IMR-90 (cell line): ENCODE measurements around the gene ARHGAP10. TPM values are rescaled to one million over a fixed set of nuclear protein-coding genes. Genes with fewer than 3 reads are reported as not detected.

Experiments
- ATAC-seq: fragments of 200-7000 bp; cut with Tn5 transposase; 2 replicates; pipeline ENCODE4 v1.9.1; 2020; ENCODE audit warnings: low read depth, mild to moderate bottlenecking, moderate library complexity
- BruUV-seq: library from RNA; stranded (reverse); fragments of 400-500 nt; replicated peaks from 2 replicates; lab custom pipeline; 2021; lab: Mats Ljungman, UMichigan
- CTCF ChIA-PET: fragments of 300-600 bp; formaldehyde crosslinking; extraction: SDS; loops from one replicate; lab custom pipeline; 2021; ENCODE audit warnings: antibody characterized with exemption; lab: Yijun Ruan, JAX
- POLR2A ChIA-PET: fragments of 300-600 bp; sonication (Branson Sonifier 250); formaldehyde crosslinking; loops from one replicate; lab custom pipeline; 2022; ENCODE audit warnings: antibody characterized with exemption; ENCODE audit not compliant: unreplicated experiment; lab: Charles Lee
- DNase-seq: peaks from one replicate; pipeline ENCODE4 v3.0.0; 2013
- H2AFZ ChIP-seq: replicated peaks from 2 replicates; pipeline ENCODE3; 2013; ENCODE audit warnings: low read length, mild to moderate bottlenecking; ENCODE audit not compliant: poor library complexity
- H2AK5ac ChIP-seq: 2 replicates; pipeline ENCODE4 v1.6.1; 2013; ENCODE audit warnings: low read depth, low read length, inconsistent platforms
- H2AK9ac ChIP-seq: replicated peaks from 2 replicates; pipeline ENCODE3; 2013; ENCODE audit warnings: mild to moderate bottlenecking, low read depth, low read length, moderate library complexity; ENCODE audit not compliant: poor library complexity
- H2BK120ac ChIP-seq: 2 replicates; pipeline ENCODE4 v1.6.1; 2013; ENCODE audit warnings: low read depth, low read length, inconsistent platforms
- H2BK15ac ChIP-seq: 3 replicates; pipeline ENCODE4 v1.6.1; 2013; ENCODE audit warnings: low read depth, low read length, inconsistent platforms
- H2BK20ac ChIP-seq: 2 replicates; pipeline ENCODE4 v1.6.1; 2013; ENCODE audit warnings: low read depth, mild to moderate bottlenecking, inconsistent platforms, low read length, moderate library complexity
- H2BK5ac ChIP-seq: 2 replicates; pipeline ENCODE4 v1.6.1; 2013; ENCODE audit warnings: mild to moderate bottlenecking, low read depth, low read length, inconsistent platforms; ENCODE audit not compliant: poor library complexity, severe bottlenecking
- H3K14ac ChIP-seq: replicated peaks from 2 replicates; pipeline ENCODE4 v1.6.1; 2013; ENCODE audit warnings: low read depth, low read length, inconsistent platforms
- H3K18ac ChIP-seq: 2 replicates; pipeline ENCODE4 v1.6.1; 2013; ENCODE audit warnings: low read depth, low read length, control low read depth
- H3K23ac ChIP-seq: 2 replicates; pipeline ENCODE4 v1.6.1; 2013; ENCODE audit warnings: low read depth, low read length, inconsistent platforms
- H3K27ac ChIP-seq: 2 replicates; pipeline ENCODE4 v1.5.1; 2013; ENCODE audit warnings: mild to moderate bottlenecking, control low read depth, low read length; ENCODE audit not compliant: insufficient read depth
- H3K27me3 ChIP-seq: 2 replicates; pipeline ENCODE4 v1.6.1; 2013; ENCODE audit warnings: low read length; ENCODE audit not compliant: control insufficient read depth, insufficient read depth
- H3K36me3 ChIP-seq: 2 replicates; pipeline ENCODE4 v1.6.1; 2013; ENCODE audit warnings: low read length, mixed read lengths; ENCODE audit not compliant: control insufficient read depth, insufficient read depth
- H3K4ac ChIP-seq: 2 replicates; pipeline ENCODE4 v1.6.1; 2013; ENCODE audit warnings: low read depth, low read length, inconsistent platforms
- H3K4me1 ChIP-seq: 2 replicates; pipeline ENCODE4 v1.6.1; 2013; ENCODE audit warnings: low read length, mixed read lengths; ENCODE audit not compliant: control insufficient read depth, insufficient read depth
- H3K4me2 ChIP-seq: 2 replicates; pipeline ENCODE4 v1.6.1; 2013; ENCODE audit warnings: low read depth, mild to moderate bottlenecking, control low read depth, low read length, moderate library complexity
- H3K4me3 ChIP-seq: 2 replicates; pipeline ENCODE4 v1.5.1; 2013; ENCODE audit warnings: low read depth, mild to moderate bottlenecking, control low read depth, low read length, moderate library complexity; ENCODE audit not compliant: insufficient read depth
- H3K56ac ChIP-seq: 2 replicates; pipeline ENCODE4 v1.6.1; 2013; ENCODE audit warnings: low read length, inconsistent platforms; ENCODE audit not compliant: insufficient read depth; ENCODE audit errors: extremely low read depth
- H3K79me1 ChIP-seq, 2 experiments: 2 replicates each; pipeline ENCODE4 v1.6.1; 2013; ENCODE audit warnings: low read length in 2 of 2, inconsistent platforms in 1 of 2, low read depth in 1 of 2
- H3K9ac ChIP-seq: 2 replicates; pipeline ENCODE4 v1.6.1; 2013; ENCODE audit warnings: low read depth, low read length, control low read depth
- H3K9me1 ChIP-seq: 2 replicates; pipeline ENCODE4 v1.6.1; 2013; ENCODE audit warnings: low read length, inconsistent platforms; ENCODE audit not compliant: insufficient read depth
- H3K9me3 ChIP-seq: 2 replicates; pipeline ENCODE4 v1.6.1; 2013; ENCODE audit warnings: low read length; ENCODE audit not compliant: control insufficient read depth, insufficient read depth
- H4K20me1 ChIP-seq: 2 replicates; pipeline ENCODE4 v1.6.1; 2013; ENCODE audit warnings: low read length, inconsistent platforms; ENCODE audit not compliant: insufficient read depth
- H4K5ac ChIP-seq: 2 replicates; pipeline ENCODE4 v1.6.1; 2013; ENCODE audit warnings: mild to moderate bottlenecking, low read depth, low read length, control low read depth
- H4K8ac ChIP-seq, 2 experiments: 2 replicates each; pipeline ENCODE4 v1.6.1; 2013; ENCODE audit warnings: low read depth in 2 of 2, low read length in 2 of 2, control low read depth in 1 of 2, inconsistent platforms in 1 of 2
- H4K91ac ChIP-seq: 2 replicates; pipeline ENCODE4 v1.6.1; 2013; ENCODE audit warnings: low read depth, low read length, inconsistent platforms; ENCODE audit not compliant: insufficient read depth
- CEBPB ChIP-seq: IDR thresholded peaks from 2 replicates; pipeline ENCODE4 v1.6.1; 2012; ENCODE audit warnings: low read depth, low read length, improper control_type of control experiment
- CHD1 ChIP-seq: IDR thresholded peaks from 2 replicates; pipeline ENCODE4 v1.6.1; 2012; ENCODE audit warnings: low read depth, low read length, improper control_type of control experiment
- ELK1 ChIP-seq: fragments of 150-350 bp; IDR thresholded peaks from 2 replicates; pipeline ENCODE4 v1.6.1; 2016; ENCODE audit warnings: low read depth, mild to moderate bottlenecking, low read length, moderate library complexity, borderline replicate concordance
- FOS ChIP-seq: fragments of 150-350 bp; IDR thresholded peaks from 2 replicates; pipeline ENCODE4 v1.6.1; 2016; ENCODE audit warnings: low read depth, low read length
- MAZ ChIP-seq: IDR thresholded peaks from 2 replicates; pipeline ENCODE4 v1.6.1; 2012; ENCODE audit warnings: low read depth, mild to moderate bottlenecking, low read length, improper control_type of control experiment, moderate library complexity, borderline replicate concordance
- RAD21 ChIP-seq: IDR thresholded peaks from 2 replicates; pipeline ENCODE4 v1.6.1; 2012; ENCODE audit warnings: low read length, improper control_type of control experiment
- RFX5 ChIP-seq: IDR thresholded peaks from 2 replicates; pipeline ENCODE4 v1.8.0; 2012; ENCODE audit warnings: low read depth, mild to moderate bottlenecking, low read length, moderate library complexity
- SMC3 ChIP-seq: fragments of 150-350 bp; IDR thresholded peaks from 2 replicates; pipeline ENCODE4 v1.6.1; 2016; ENCODE audit warnings: low read depth, mild to moderate bottlenecking, antibody characterized with exemption, low read length, moderate library complexity
- WGBS, 2 experiments: methylation state at CpG; one replicate each; pipeline versions ENCODE4 v1.1.5 to v1.1.7; 2013; ENCODE audit warnings: missing lambda C conversion rate in 2 of 2; ENCODE audit not compliant: insufficient read length in 1 of 2; ENCODE audit errors: extremely low coverage in 2 of 2; 5-methylcytosine and 5-hydroxymethylcytosine counted together
- dilution Hi-C: fragments of 300-500 bp; cut with HindIII; formaldehyde crosslinking; loops from one replicate; pipeline ENCODE4 v1.14.3; 2018; ENCODE audit warnings: low sequenced_read_pairs; ENCODE audit not compliant: unreplicated experiment
- in situ Hi-C: fragments of 300-500 bp; cut with MboI; formaldehyde crosslinking; loops from 3 replicates; pipeline ENCODE4 v1.14.3; 2019; ENCODE audit warnings: low sequenced_read_pairs, inconsistent platforms, mixed read lengths
- intact Hi-C: fragments of 100-400 bp; cut with micrococcal nuclease; formaldehyde crosslinking; loops from 2 replicates; pipeline ENCODE4 v1.10.0; 2022
- polyA plus RNA-seq, 3 experiments: library from polyadenylated mRNA; depleted of rRNA; stranded (reverse); fragments of >200 nt; gene quantifications; 2 replicates each; pipeline ENCODE4 v1.2.3, GENCODE V29; 2012; ENCODE audit warnings: low replicate concordance in 1 of 3
- total RNA-seq: library from RNA; depleted of rRNA; stranded (reverse); fragments of >200 nt; gene quantifications from 2 replicates; pipeline ENCODE4 v1.2.3, GENCODE V29; 2012
- TF ChIP-seq, protein P1 (sequence below): conservative IDR thresholded peaks from 2 replicates; pipeline ENCODE4 v1.5.1; 2012; ENCODE audit warnings: mild to moderate bottlenecking, low read depth, low read length, improper control_type of control experiment

ARHGAP10 gene
- total and polyA plus RNA-seq, 2 of the 4 experiments (the other 2 are of a cell fraction) = 27.1 to 29.4 TPM

DNA sequence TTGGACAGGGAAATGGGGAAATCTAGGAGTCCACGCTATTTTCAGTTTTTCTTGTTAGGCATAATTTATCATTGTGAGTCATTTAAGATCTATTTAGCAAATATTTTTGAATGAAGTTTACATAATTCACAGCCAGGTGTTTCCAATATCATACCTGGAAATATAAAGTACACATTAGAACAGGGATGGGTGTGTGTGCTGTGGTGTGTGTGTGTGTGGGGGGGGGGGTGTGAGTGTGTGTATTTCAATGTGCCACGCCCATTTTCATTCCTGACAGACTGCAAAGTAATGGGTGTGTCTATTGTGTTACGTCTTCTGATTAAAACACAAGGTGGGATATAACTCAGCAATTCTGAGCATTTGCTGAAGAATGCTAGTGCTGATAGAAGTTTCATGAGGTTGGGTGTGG, 33.2 kb downstream of the ARHGAP10 start:
- ATAC-seq (no peak), DNase-seq (no peak)
- Histone ChIP-seq H2AK9ac (no peak overlapping the region), H3K9ac (no peak overlapping the region), H4K20me1 (peaks cover 10% of the 10 kb centered on the region), H4K5ac (no peak overlapping the region), H3K79me1 (peaks cover 22 to 59% of the 10 kb centered on the region in 2 experiments), H4K91ac (no peak overlapping the region), H3K9me3 (no peaks in the 10 kb centered on the region), H3K14ac (no peak overlapping the region), H3K4ac (no peak overlapping the region), H3K4me1 (peaks cover 8% of the 10 kb centered on the region), H3K27me3 (no peaks in the 10 kb centered on the region), H2BK15ac (no peak overlapping the region), H2BK5ac (no peak overlapping the region), H2AK5ac (no peak overlapping the region), H3K23ac (no peak overlapping the region), H2BK20ac (no peak overlapping the region), H3K4me2 (no peak overlapping the region), H3K56ac (no peak overlapping the region), H3K18ac (no peak overlapping the region), H2AFZ (no peak overlapping the region), H3K9me1 (peaks cover 11% of the 10 kb centered on the region), H3K27ac (no peak overlapping the region), H4K8ac (no peak overlapping the region), H3K36me3 (no peaks in the 10 kb centered on the region; the same call in 1 of the 2 replicates), H2BK120ac (no peak overlapping the region), H3K4me3 (no peak overlapping the region)
- intact Hi-C loops (no loop called here), dilution Hi-C loops (no loop called here), in situ Hi-C loops (no loop called here)
- BruUV-seq = no TSS peak
- ChIA-PET POLR2A (interaction anchor here (1.1 kb wide), 1 partner anchor 10 kb away, joined by 3 read pairs; no protein-coding TSS in a partner anchor), CTCF (no interaction called here)
- TF ChIP-seq CEBPB (no peak), RAD21 (no peak), RFX5 (no peak), SMC3 (no peak), FOS (no peak), CHD1 (no peak), MAZ (no peak), ELK1 (no peak)
- TF ChIP-seq, protein P1, sequence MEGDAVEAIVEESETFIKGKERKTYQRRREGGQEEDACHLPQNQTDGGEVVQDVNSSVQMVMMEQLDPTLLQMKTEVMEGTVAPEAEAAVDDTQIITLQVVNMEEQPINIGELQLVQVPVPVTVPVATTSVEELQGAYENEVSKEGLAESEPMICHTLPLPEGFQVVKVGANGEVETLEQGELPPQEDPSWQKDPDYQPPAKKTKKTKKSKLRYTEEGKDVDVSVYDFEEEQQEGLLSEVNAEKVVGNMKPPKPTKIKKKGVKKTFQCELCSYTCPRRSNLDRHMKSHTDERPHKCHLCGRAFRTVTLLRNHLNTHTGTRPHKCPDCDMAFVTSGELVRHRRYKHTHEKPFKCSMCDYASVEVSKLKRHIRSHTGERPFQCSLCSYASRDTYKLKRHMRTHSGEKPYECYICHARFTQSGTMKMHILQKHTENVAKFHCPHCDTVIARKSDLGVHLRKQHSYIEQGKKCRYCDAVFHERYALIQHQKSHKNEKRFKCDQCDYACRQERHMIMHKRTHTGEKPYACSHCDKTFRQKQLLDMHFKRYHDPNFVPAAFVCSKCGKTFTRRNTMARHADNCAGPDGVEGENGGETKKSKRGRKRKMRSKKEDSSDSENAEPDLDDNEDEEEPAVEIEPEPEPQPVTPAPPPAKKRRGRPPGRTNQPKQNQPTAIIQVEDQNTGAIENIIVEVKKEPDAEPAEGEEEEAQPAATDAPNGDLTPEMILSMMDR = no peak
- WGBS, 2 experiments = 100% methylated on average over 1 of the region's 3 CpGs; no CpG with 5 or more reads in 1 of the 2 experiments
